Dermis blood vessel endothelial cell (primary cell): ENCODE data around the gene NUP43. TPM values are rescaled to one million over a fixed set of nuclear protein-coding genes. Genes with fewer than 3 reads are reported as not detected.
"Not testable (repeated sequence)": the region's sequence is repeated elsewhere in the genome, so short reads cannot be mapped to it uniquely, and the experiment has no call there.

Source experiments
- DNase-seq: peaks from one replicate; pipeline ENCODE4 v3.0.0; 2010
- total RNA-seq: library from RNA; depleted of rRNA; stranded (reverse); fragments of >200 nt; gene quantifications from 2 replicates; pipeline ENCODE4 v1.2.3, GENCODE V29; 2014

NUP43 gene
- total RNA-seq, 1 donor from 2014 or later: 29.3 TPM

DNA sequence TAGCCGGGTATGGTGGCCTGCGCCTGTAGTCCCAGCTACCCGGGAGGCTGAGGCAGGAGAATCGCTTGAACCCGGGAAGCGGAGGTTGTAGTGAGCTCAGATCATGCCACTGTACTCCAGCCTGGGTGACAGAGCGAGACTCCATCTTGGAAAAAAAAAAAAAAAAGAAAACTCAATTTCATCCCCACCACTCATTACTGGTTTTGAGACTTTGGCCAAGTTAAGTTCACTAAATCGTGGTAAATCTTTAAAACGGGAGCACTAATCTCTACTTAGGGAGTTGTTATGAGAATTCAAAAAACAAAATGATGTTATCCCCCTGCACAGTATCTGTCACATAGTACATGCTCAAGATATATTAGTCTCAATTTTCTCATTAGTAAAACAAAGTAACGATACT is 1.1 kb downstream of the NUP43 start:
- DNase-seq: not testable (repeated sequence)

DNA sequence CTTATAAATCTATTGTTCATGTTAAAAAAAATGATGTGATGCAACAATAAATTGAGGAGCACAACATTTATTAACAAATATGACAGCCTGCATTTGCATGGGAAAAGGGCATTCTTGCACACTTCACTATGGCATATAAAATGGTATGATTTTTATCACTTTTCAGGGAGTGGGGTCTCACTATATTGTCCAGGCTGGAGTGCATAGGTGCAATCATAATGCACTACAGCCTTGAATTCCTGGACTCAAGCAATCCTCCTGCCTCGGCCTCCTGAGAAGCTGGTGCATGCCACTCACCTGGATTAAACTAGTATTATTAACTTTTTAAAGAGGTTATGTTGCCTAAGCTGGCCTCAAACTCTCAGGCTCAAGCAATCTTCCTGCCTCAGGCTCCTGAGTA is 11.4 kb downstream of the NUP43 start:
- DNase-seq: no peak

DNA sequence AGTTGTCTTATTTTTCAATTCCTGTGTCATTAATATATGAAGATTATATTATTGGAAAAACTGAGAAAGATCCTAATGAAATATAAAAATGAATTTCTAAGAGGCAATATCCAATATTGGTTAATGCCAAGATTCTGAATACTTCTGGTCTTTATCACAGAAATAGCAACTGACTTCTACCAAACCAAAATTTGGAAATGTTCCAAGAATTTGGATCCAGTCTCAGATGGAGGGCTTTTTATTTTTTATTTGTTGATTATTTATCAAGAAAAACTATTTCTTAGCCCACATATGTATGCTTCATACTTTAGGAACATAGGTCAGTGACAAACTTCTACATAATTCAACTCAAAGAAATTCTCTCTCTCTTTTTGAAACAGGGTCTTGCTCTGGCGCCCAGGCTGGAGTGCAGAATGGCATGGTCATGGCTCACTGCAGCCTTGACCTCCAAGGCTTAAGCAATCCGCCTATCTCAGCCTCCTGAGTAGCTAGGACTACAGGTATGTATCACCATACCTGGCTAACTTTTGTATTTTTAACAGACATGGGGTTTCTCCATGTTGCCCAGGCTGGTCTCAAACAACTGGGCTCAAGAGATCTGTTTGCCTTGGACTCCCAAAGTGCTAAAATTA is 13.1 kb downstream of the NUP43 start:
- DNase-seq: no peak

DNA sequence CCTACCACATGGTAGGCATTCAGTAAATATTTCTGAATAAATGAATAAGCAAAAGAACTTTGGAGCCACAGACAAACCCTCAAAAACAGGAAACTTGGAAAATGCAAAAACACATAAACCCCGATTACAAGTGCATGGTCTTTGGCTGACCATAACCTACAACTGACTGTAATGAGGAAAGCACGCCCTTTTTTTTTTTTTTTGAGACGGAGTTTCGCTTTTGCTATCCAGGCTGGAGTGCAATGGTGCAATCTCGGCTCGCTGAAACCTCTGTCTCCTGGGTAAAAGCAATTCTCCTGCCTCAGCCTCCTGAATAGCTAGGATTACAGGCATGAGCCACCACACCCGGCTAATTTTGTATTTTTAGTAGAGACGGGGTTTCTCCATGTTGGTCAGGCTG is 16.5 kb downstream of the NUP43 start:
- DNase-seq: no peak

DNA sequence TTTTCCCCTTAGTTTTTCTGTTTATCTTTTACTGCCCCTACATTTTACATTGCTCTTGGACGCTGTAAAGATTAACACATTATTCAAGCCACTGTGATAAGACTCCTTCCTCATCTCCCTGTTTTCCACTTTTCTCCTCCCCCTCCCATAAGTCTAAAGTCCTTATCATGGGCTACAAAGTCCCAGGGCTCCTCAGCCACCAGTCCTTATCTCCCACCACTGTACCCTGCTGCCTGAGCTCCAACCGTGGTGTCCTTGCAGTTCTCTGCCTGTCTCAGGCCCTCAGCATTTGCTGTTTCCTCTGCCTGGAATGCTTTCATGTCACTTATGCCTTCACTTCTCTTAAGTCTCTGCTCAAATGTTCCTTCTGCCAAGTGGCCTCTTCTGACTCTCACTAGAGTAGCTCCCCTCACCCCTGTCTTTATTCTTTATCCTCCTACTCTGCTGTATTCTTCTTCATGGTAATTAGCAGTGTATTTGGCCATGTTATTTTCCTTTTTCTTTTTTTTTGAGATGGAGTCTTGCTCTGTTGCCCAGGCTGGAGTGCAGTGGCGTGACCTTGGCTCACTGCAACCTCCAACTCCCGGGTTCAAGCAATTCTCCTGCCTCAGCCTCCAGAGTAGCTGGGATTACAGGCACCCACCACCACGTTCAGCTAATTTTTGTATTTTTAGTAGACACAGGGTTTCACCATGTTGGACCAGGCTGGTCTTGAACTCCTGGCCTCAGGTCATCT is 17.7 kb downstream of the NUP43 start:
- DNase-seq: no peak

DNA sequence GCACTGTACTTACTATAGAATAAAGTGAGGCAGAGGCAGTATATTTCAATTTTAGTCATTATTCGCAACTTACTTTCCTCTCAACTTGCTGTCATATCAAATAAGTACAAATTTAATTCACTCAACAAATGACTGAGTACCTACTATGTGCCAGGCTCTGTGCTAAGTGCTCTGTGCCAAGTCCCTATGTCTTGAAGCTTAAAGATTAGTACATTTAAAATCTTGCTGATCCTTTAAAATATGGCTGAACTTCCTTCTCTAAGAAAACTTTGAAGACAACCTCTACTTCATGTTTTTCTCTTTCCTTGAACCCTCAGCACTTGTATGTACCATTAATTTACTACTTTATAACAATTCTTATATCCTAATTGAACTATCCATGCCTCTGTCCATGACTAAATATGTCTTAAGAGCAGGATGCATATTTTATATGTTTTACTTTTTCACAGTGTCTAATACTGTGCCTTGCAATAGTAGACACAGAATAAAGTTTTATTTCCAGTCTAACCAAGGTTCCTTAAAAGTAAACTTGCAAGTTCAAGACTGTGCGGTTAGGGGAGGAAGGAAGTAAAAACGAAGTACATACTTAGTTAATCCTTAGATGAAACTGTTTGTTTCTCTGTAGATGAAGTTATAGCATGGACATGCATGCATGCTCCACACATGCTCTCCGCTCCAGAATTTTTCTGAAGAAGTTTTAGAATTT is 18.4 kb downstream of the NUP43 start:
- DNase-seq: no peak

DNA sequence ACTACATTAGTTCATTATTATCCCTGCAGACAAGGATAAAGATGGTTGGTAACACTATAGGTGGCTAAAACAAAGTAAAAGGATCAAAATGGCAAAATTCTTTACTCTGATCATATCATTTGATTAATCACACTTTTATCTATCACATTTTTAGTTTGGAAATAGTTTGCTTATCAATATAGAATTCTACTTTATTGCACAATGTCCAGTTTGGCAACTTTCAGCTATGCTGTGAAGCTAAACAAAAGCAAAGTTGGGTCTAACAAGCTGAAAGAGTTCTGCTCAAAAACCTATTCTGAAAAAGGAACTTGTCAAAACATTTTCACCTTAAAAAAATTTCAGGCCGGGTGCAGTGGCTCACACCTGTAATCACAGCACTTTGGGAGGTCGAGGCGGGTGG is 20.5 kb downstream of the NUP43 start:
- no peak for DNase-seq

DNA sequence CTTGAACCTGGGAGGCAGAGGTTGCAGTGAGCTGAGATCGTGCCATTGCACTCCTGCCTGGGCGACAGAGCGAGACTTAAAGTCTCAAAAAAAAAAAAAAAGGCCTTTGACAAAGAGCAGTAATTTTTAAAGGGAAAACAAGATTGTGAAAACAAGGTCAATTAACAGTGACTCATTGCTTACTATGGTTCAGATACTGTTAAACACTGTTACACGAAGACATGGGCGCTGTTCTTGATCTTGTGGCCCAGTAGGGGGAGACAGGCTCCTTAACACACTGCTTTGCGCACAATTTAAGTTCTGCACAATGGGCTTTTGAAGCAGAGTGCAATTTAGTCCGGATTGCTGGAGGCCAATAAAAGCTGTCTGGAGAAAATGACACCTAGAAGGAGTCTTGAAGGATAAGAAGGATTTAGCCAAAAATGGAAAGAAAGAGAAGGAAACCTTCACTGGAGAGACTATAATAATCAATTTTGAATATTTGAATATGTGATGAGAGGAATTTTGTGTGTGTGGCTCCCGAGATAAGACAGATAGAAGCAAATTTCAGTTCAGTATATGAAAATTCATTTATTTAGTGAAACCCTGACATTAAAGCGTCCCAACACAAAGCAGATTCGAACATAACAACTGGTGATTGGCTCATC is 22.4 kb downstream of the NUP43 start:
- peak; percentile 83 for DNase-seq

DNA sequence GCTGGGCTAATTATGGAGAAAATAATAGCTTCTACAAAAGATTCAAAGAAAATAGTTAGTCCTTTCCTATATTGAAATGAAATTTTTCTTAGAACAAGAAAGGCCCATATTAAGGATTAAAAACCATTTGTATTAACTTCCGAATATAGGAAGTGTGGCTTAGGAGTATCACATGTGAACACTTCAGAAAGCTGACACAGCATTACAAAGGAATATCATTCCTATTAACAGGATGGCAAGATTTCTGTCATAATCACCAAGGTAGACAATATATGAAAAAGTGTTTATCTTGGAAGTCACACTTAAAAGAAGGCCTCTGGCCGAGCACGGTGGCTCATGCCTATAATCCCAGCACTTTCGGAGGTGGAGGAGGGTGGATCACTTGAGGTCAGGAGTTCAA is 23.1 kb downstream of the NUP43 start:
- no peak for DNase-seq

DNA sequence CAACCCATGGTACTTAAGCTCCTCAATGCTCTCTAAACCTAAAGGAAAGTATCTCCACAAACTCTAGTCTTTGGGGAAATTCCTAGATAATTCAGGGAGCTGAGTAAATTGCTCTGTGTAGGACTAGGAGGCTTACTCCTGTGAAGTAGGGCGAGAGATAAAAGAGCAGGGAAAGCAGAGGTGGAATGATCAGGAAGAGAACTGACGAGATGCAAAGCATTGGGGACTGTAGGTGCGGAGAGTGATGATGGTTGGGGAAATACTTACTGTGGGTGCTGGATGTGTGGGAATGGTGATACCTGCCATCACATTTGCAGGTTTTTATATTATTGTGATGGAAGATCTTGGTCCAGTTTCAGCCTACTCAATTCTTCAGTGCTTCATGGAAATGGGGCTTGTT is 26.8 kb downstream of the NUP43 start:
- DNase-seq: no peak

DNA sequence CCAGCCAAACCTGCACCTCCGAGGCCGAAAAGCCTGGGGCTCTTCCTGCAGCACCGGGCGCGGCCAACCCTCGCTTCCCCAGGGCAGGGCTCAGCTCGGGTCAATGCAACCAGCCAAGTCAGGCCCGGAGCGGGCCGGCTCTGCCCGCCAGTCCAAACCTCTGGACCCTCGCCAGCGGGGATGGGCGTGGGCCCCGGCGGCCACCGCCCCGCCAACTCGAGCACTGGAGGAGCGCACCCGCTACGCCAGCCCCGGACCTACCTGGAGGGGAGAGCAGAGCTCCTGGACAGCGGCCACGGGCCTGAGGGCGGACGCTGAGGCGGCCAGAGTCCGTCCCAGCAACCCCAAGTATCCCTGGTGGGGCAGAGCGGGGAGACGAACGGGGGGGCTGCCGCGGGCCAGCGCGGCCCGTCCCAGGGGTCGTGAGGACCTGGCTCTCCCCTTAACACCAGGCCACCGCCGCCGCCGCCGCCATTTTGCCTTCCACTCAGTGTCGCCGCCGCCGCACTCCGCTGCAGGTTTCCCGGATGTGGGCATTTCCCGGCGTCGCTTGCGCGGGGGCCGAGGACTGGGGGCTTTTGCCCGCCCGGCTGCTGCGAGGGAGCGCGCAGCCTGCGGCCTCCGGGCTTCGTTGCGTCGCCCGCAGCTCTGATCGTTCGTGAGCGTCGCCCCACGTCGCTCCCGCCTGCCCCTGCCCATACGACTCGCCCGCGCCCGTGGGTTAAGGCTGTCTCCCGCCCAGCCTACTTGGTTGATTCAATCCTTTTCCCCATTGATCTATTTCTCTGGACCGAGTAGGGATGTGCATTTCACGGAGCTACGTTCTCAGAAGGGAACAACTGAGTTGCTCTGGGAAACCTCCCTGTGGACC is 28.5 kb downstream of the NUP43 start, which contains the start of gene LATS1:
Gene LATS1 (minus strand): TSS at position 514 of the 871 bp plus-strand sequence. CDS start 15,975 bp downstream, outside the sequence.
- DNase-seq: peak; percentile 87

DNA sequence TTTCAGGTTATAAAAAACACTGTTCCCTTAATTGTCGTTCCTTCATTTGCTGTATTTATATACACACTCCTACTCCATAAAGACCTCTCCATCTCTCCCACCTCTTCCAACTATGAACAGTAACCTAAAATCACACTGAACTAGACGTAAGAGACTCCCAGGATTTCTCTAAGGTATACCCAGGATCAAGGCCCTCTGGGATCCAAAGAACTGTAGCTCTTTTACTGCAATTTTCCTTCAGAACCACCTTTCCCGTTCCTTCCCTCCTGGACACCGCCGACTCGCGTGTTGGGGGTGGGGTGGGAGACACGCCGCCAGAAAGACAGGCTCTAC is 29.1 kb downstream of the NUP43 start:
- no peak for DNase-seq

DNA sequence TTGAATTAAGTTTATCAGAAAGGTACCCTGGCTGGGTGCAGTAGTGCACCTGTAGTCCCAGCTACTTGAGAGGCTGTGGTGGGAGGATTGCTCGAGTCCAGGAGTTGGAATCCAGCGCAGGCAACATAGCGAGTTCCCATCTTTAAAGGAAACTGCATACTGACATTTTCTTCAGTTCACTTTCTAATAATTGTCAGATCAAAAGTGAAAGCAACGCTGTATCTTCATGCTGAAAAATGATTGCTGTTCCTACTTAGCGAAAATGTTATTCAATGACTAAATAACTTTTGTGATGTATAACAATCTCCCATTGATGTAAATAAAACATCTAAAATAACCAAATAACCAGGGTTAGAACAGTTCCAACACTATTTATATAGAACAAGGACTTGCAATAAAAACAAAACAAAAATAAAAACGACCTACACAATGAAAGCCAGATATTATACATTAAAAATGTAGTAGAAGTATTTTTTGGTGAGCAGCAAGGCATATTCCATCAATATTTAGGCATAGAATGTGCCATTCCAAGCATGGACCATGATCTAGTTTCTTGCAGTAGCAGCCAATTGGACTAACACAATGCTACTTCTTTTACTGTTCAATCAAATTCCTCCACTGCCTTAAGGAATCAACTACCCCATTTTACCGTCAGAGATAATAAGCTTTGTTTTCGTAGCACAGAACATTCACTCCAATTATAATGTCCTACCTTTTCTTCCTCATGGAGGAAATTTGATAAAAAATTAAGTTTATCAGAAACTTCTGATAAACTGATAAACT is 30.0 kb downstream of the NUP43 start:
- DNase-seq: peak; percentile 38

DNA sequence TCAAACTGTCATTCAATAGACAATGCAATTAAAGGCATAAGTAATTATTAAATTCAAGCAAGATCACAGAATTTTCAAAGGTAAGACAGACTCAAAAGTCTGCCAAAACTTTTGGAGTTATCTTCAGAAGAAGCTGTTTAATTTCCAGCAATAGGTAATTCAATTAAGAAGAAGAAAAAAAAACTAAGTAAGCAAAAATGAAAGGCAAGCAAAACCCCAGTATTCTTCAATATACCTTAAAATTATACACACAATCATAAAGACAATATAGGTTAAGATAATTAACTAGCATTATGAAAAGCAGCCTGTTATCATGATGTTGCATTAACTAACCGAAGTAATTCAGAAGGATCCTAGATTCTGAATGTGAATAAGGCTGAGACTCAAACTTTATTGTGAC is 31.9 kb downstream of the NUP43 start:
- DNase-seq: no peak

DNA sequence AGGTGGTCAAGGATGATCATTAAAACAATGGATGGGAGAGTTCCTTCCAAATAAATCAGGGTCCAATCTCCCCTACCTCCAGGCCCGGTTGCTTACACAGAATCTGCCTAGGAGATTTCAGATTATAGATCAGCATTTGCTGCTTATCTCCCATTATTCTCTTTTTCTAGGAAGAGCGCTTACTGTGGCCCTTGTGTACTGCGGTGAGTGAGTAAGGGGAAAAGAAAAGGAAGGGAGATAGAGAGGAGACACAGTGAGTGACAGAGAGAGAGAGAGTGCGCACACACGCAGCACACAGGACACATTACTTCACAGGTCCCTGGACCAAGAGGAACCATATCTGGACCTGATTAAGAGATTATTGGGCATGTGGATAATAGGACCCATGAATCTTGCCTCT is 34.6 kb downstream of the NUP43 start:
- no peak for DNase-seq

DNA sequence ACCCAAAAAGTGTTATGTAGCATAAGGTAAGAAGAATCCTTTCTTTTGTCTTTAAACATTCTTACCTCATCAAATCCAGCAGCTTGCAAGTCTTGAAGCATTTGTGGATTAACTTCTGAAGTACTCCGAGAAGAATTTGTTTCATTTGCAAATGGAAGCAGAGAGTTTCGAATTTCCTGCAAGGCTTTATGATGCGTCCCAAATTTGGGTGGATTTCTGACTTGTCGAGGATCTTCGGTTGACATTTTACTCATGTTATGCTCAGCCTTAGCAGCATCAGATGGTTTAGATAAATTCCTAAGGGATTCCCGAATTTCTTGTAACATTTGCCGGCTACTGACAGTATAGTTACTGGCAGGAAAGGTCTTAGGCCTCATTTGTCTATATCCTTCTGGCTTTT is 44.6 kb downstream of the NUP43 start:
- no peak for DNase-seq

DNA sequence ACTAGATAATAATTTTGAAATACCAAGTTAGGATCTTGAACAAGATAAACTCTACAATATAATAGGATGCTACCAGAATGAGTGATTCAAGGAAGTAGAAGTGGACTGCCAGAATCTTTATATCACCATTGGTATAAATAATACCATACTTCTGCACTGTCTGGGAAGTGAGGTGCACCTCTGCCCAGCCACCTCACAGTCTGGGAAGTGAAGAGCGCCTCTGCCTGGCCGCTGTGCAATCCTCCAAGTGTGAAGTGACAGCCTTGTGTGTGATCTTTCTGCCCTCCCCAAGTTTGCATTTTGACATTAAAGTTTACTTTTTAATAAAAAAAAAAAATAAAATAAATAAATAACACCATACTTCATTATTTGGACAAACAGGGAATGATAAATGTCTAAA is 47.2 kb downstream of the NUP43 start:
- no peak for DNase-seq

DNA sequence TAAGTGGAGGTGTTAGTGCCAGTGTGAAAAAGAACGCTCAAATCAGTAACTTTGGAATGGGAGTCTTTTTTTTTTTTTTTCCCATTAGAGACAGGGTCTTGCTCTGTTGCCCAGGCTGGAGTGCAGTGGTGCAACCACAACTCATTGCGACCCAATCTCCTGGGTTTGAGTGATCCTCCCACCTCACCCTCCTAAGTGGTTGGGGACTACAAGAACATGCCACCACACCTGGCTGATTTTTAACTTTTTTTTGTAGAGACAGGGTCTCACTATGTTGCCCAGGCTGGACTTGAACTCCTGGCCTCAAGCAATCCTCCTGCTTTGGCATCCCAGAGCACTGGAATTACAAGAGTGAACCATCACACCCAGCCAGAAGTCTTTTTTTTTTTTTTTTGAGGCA is 48.2 kb downstream of the NUP43 start:
- DNase-seq: no peak

DNA sequence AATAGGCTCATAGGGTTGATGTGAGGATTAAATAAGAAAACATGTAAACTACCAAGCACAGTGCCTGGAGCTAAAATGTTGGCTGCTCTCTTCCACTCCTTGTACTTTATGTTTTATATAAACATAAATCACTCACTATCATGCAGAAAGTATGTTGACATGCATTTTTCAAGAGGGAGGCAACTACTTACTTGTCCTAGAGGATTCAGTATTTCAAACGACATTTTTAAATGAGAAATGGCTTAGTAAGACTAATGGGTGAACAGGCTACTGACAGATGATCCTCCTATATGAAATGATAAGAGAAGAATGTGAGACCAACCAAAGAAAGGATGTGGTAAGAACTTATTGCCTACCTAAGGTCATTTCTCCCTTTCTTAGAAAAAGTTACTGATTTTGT is 49.4 kb downstream of the NUP43 start:
- DNase-seq: no peak

DNA sequence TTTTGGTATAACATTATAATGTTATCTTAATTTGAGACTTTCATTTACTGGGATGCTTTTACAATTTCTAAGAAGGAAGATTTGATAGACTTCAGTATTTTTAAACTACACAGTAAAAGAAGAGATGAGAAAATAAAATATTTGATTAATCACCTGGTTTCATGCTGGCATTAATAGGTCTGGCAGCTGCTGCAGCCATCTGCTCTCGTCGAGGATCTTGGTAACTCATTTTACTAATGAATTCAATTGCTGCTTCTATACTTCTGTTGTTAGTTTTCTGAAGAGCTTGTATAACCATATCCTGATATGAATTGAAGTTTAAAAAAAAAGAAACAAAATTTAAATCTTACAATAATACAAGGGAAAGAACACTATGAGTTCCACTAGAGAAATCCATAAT is 51.4 kb downstream of the NUP43 start:
- DNase-seq: no peak

DNA sequence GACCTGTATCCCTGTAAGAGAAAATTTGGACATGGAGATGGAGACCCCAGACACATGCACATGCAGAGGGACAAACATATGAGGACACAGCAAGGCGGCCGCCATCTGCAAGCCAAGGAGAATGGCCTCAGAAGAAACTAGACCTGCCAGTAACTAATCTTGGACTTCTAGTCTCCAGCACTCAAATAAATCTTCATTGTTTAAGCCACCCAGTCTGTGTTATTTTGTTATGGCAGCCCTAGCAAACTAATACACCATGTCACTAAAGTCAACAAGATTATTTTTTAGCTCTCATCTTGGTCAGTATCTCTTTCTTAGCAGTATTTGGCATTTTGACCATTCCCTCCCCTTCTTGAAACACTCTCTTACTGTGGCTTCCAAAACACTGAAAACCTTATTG is 55.1 kb downstream of the NUP43 start:
- DNase-seq: no peak

DNA sequence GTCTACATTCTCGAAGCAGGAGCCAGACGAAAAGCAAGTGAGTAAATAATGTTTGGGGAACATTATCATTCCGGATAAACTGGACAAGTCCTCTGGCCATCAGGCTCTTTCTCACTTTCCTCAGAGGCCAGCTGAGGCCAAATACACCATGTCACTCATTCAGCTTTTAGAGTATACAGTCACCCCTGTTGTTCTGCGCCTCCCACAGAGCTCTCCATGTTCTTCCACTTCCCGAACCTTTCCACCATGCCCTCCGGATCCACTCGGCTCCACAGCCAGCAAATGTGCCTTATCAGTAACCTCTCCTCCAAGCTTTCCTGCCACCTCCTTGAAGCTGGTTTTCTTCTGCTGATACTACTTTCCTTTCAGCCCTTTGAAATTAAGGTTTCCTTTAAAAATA is 60.1 kb downstream of the NUP43 start:
- no peak for DNase-seq
